ENCODE data around the gene CABYR. TPM values are rescaled to one million over a fixed set of nuclear protein-coding genes. Genes with fewer than 3 reads are reported as not detected.

The CABYR gene
- total and polyA plus RNA-seq, 7 donors = 0.04 to 1.2 (median 0.21) TPM; not detected in 4

- Histone ChIP-seq H3K27ac (no peak overlapping the region), H3K4me1 (no peaks in the 10 kb centered on the region), H3K36me3 (ENCODE audit: insufficient read depth in 1 of 2, low read depth in 1 of 2) (no peaks in the 10 kb centered on the region), H3K4me3 (no peak overlapping the region), H3K27me3 (ENCODE audit: insufficient read depth in 3 of 3, low read length in 2 of 3) (no peaks in the 10 kb centered on the region), H3K9me3 (peaks cover 3% of the 10 kb centered on the region)
- intact Hi-C loops (cut with DNase I) = no loop called here
- DNase-seq = no peak
- TF ChIP-seq CTCF (IDR thresholded peaks at IDR 0.05) = no peak
- no peak for ATAC-seq
Measured at GRCh38 chr18:24094561-24094960, 44.3 kb upstream of the CABYR start.

- intact Hi-C loops (cut with DNase I) = no loop called here
- Histone ChIP-seq H3K9me3 (peaks cover 3% of the 10 kb centered on the region), H3K27me3 (ENCODE audit: insufficient read depth in 3 of 3, low read length in 2 of 3) (no peaks in the 10 kb centered on the region), H3K27ac (no peak overlapping the region), H3K4me3 (no peak overlapping the region), H3K4me1 (no peaks in the 10 kb centered on the region), H3K36me3 (ENCODE audit: insufficient read depth in 1 of 2, low read depth in 1 of 2) (no peaks in the 10 kb centered on the region)
- DNase-seq (no peak), ATAC-seq (no peak)
- TF ChIP-seq CTCF (IDR thresholded peaks at IDR 0.05) = no peak
- 70 to 74% (median 72%) methylated on average over 1 of the region's 1 CpG for WGBS, 3 donors
Measured at GRCh38 chr18:24095976-24096375, 42.9 kb upstream of the CABYR start.

- no peak for DNase-seq
- intact Hi-C loops (cut with DNase I) = no loop called here
- no peak for TF ChIP-seq CTCF (IDR thresholded peaks at IDR 0.05)
- 69 to 72% (median 72%) methylated on average over 6 of the region's 6 CpGs for WGBS, 3 donors
- ATAC-seq = no peak
- H3K36me3 ChIP-seq (ENCODE audit: insufficient read depth in 1 of 2, low read depth in 1 of 2) = no peaks in the 10 kb centered on the region
- no peak overlapping the region for H3K27ac ChIP-seq
- H3K27me3 ChIP-seq (ENCODE audit: insufficient read depth in 3 of 3, low read length in 2 of 3) = no peaks in the 10 kb centered on the region
- no peaks in the 10 kb centered on the region for H3K4me1 ChIP-seq
- no peak overlapping the region for H3K4me3 ChIP-seq
- no peaks in the 10 kb centered on the region for H3K9me3 ChIP-seq
Measured at GRCh38 chr18:24103320-24104021, 35.4 kb upstream of the CABYR start.

GRCh38 chr18:24104486-24104885 is 34.4 kb upstream of the CABYR start:
- Histone ChIP-seq H3K9me3 (no peaks in the 10 kb centered on the region), H3K27me3 (ENCODE audit: insufficient read depth in 3 of 3, low read length in 2 of 3) (no peaks in the 10 kb centered on the region), H3K4me3 (no peak overlapping the region), H3K36me3 (ENCODE audit: insufficient read depth in 1 of 2, low read depth in 1 of 2) (no peaks in the 10 kb centered on the region), H3K4me1 (no peaks in the 10 kb centered on the region), H3K27ac (no peak overlapping the region)
- 79 to 81% (median 80%) methylated on average over 4 of the region's 4 CpGs for WGBS, 3 donors
- DNase-seq = no peak
- no peak for TF ChIP-seq CTCF (IDR thresholded peaks at IDR 0.05)
- intact Hi-C loops (cut with DNase I) = no loop called here
- no peak for ATAC-seq

- Histone ChIP-seq H3K27ac (no peak overlapping the region), H3K36me3 (ENCODE audit: insufficient read depth in 1 of 2, low read depth in 1 of 2) (no peaks in the 10 kb centered on the region), H3K27me3 (ENCODE audit: insufficient read depth in 3 of 3, low read length in 2 of 3) (no peaks in the 10 kb centered on the region), H3K9me3 (no peaks in the 10 kb centered on the region), H3K4me1 (no peaks in the 10 kb centered on the region), H3K4me3 (no peak overlapping the region)
- WGBS, 3 donors = 92 to 97% (median 95%) methylated on average over 1 of the region's 1 CpG
- ATAC-seq (no peak), DNase-seq (no peak)
- no peak for TF ChIP-seq CTCF (IDR thresholded peaks at IDR 0.05)
- intact Hi-C loops (cut with DNase I) = no loop called here
Measured at GRCh38 chr18:24108641-24109040, 30.2 kb upstream of the CABYR start.
